ENCODE measurements around the gene PRPH.
"Not testable (repeated sequence)": the region's sequence is repeated elsewhere in the genome, so short reads cannot be mapped to it uniquely, and the experiment has no call there.

Gene PRPH

GRCh38 chr12:49276304-49277290, 18.4 kb upstream of the PRPH start:
- no peak for DNase-seq (ENCODE audit: low spot score)

GRCh38 chr12:49277466-49277865, 17.5 kb upstream of the PRPH start:
- no peak for DNase-seq (ENCODE audit: low spot score)

GRCh38 chr12:49279706-49280159, 15.2 kb upstream of the PRPH start:
- no peak for DNase-seq (ENCODE audit: low spot score)

GRCh38 chr12:49280545-49280944, 14.4 kb upstream of the PRPH start:
- not testable (repeated sequence) for DNase-seq (ENCODE audit: low spot score)

GRCh38 chr12:49282302-49282701, 12.6 kb upstream of the PRPH start:
- DNase-seq (ENCODE audit: low spot score): no peak

- DNase-seq (ENCODE audit: low spot score): not testable (repeated sequence)
These were observed 12.1 kb upstream of the PRPH start for GRCh38 chr12:49282740-49283375.

- DNase-seq (ENCODE audit: low spot score): no peak
These were observed 11.2 kb upstream of the PRPH start for GRCh38 chr12:49283541-49284429.

- DNase-seq (ENCODE audit: low spot score): no peak
These were observed 10.3 kb upstream of the PRPH start for GRCh38 chr12:49284672-49285071.

GRCh38 chr12:49287876-49288275, 7.1 kb upstream of the PRPH start:
- no peak for DNase-seq (ENCODE audit: low spot score)

GRCh38 chr12:49288412-49288853, 6.5 kb upstream of the PRPH start:
- DNase-seq (ENCODE audit: low spot score): no peak

GRCh38 chr12:49288922-49289555, 5.9 kb upstream of the PRPH start:
- DNase-seq (ENCODE audit: low spot score): no peak

GRCh38 chr12:49292729-49293055, 2.3 kb upstream of the PRPH start:
- DNase-seq (ENCODE audit: low spot score): no peak

- no peak for DNase-seq (ENCODE audit: low spot score)
These were observed 1.6 kb upstream of the PRPH start for GRCh38 chr12:49293056-49293956.

- DNase-seq (ENCODE audit: low spot score): no peak
These were observed 702 bp upstream of the PRPH start for GRCh38 chr12:49294086-49294803.

GRCh38 chr12:49294804-49295081, 204 bp upstream of the PRPH start:
- no peak for DNase-seq (ENCODE audit: low spot score)

- no peak for DNase-seq (ENCODE audit: low spot score)
These were observed 1.3 kb downstream of the PRPH start for GRCh38 chr12:49296034-49296835.

- no peak for DNase-seq (ENCODE audit: low spot score)
These were observed 2.1 kb downstream of the PRPH start for GRCh38 chr12:49296836-49297694.

- DNase-seq (ENCODE audit: low spot score): no peak
These were observed 2.7 kb downstream of the PRPH start for GRCh38 chr12:49297695-49298060.

All from putamen (tissue), 1 donor.